ENCODE measurements around the gene MZT2B.
"Not testable (repeated sequence)": the region's sequence is repeated elsewhere in the genome, so short reads cannot be mapped to it uniquely, and the experiment has no call there.

- TF ChIP-seq CTCF (IDR thresholded peaks at IDR 0.05; ENCODE audit: low read depth, low read length); MAX (IDR thresholded peaks at IDR 0.05; ENCODE audit: low read depth, low read length); MYC (IDR thresholded peaks at IDR 0.05; ENCODE audit: low read depth, low read length); POLR2A (IDR thresholded peaks at IDR 0.05; ENCODE audit: extremely low read depth, insufficient read length): not testable (repeated sequence)
Measured at GRCh38 chr2:130180404-130181324, 1.4 kb upstream of the MZT2B start.

Measured in NB4 (cell line).